Measurements from ENCODE around the gene ALDH3A1.
"Not testable (repeated sequence)": the region's sequence is repeated elsewhere in the genome, so short reads cannot be mapped to it uniquely, and the experiment has no call there.

The ALDH3A1 gene

GRCh38 chr17:19770985-19771735 lies 23.1 kb upstream of the ALDH3A1 start:
- no peaks in the 10 kb centered on the region for H3K9me3 ChIP-seq (ENCODE audit: control insufficient read depth in 5 of 5, low read length in 5 of 5)
- peak overlapping the region; percentile 43 for H3K27ac ChIP-seq (ENCODE audit: low read depth, low read length)
- H3K36me3 ChIP-seq (ENCODE audit: control insufficient read depth in 5 of 5, insufficient read depth in 5 of 5, low read length in 5 of 5) = peaks cover 18 to 28% (median 22%) of the 10 kb centered on the region in 5 donors
- H3K9ac ChIP-seq (ENCODE audit: low read length in 5 of 5) = peak overlapping the region in 1 of 5 donors; percentile 12
- no peak overlapping the region for H3K4me3 ChIP-seq (ENCODE audit: low read depth in 1 of 5, low read length in 5 of 5)
- H3K27me3 ChIP-seq (ENCODE audit: control insufficient read depth in 5 of 5, insufficient read depth in 4 of 5, low read length in 5 of 5) = no peaks in the 10 kb centered on the region
- peaks cover 5 to 58% (median 14%) of the 10 kb centered on the region in 5 donors for H3K4me1 ChIP-seq (ENCODE audit: control insufficient read depth in 5 of 5, insufficient read depth in 5 of 5, low read length in 5 of 5)

- Histone ChIP-seq H3K9me3 (ENCODE audit: control insufficient read depth in 5 of 5, low read length in 5 of 5) (no peaks in the 10 kb centered on the region), H3K4me1 (ENCODE audit: control insufficient read depth in 5 of 5, insufficient read depth in 5 of 5, low read length in 5 of 5) (peaks cover 5 to 58% (median 14%) of the 10 kb centered on the region in 5 donors), H3K9ac (ENCODE audit: low read length in 5 of 5) (no peak overlapping the region), H3K4me3 (ENCODE audit: low read depth in 1 of 5, low read length in 5 of 5) (no peak overlapping the region), H3K27me3 (ENCODE audit: control insufficient read depth in 5 of 5, insufficient read depth in 4 of 5, low read length in 5 of 5) (no peaks in the 10 kb centered on the region), H3K36me3 (ENCODE audit: control insufficient read depth in 5 of 5, insufficient read depth in 5 of 5, low read length in 5 of 5) (peaks cover 9 to 18% (median 12%) of the 10 kb centered on the region in 5 donors), H3K27ac (ENCODE audit: low read depth, low read length) (peak overlapping the region; percentile 43)
Observed at GRCh38 chr17:19769946-19770652, 22.0 kb upstream of the ALDH3A1 start.

- Histone ChIP-seq H3K4me1 (ENCODE audit: control insufficient read depth in 5 of 5, insufficient read depth in 5 of 5, low read length in 5 of 5) (peaks cover 5 to 58% (median 14%) of the 10 kb centered on the region in 5 donors), H3K36me3 (ENCODE audit: control insufficient read depth in 5 of 5, insufficient read depth in 5 of 5, low read length in 5 of 5) (peaks cover 0 to 5% (median 3%) of the 10 kb centered on the region in 5 donors), H3K9ac (ENCODE audit: low read length in 5 of 5) (peak overlapping the region in 1 of 5 donors; percentile 5), H3K27ac (ENCODE audit: low read depth, low read length) (peak overlapping the region; percentile 60), H3K4me3 (ENCODE audit: low read depth in 1 of 5, low read length in 5 of 5) (no peak overlapping the region), H3K9me3 (ENCODE audit: control insufficient read depth in 5 of 5, low read length in 5 of 5) (no peaks in the 10 kb centered on the region), H3K27me3 (ENCODE audit: control insufficient read depth in 5 of 5, insufficient read depth in 4 of 5, low read length in 5 of 5) (no peaks in the 10 kb centered on the region)
Observed at GRCh38 chr17:19768046-19768782, 20.1 kb upstream of the ALDH3A1 start.

GRCh38 chr17:19766421-19767270 lies 18.5 kb upstream of the ALDH3A1 start:
- Histone ChIP-seq H3K36me3 (ENCODE audit: control insufficient read depth in 5 of 5, insufficient read depth in 5 of 5, low read length in 5 of 5) (peaks cover 0 to 5% (median 1%) of the 10 kb centered on the region in 5 donors), H3K9ac (ENCODE audit: low read length in 5 of 5) (peak overlapping the region in 1 of 5 donors; percentile 25), H3K27ac (ENCODE audit: low read depth, low read length) (no peak overlapping the region), H3K27me3 (ENCODE audit: control insufficient read depth in 5 of 5, insufficient read depth in 4 of 5, low read length in 5 of 5) (peaks cover 0 to 2% (median 0%) of the 10 kb centered on the region in 5 donors), H3K4me1 (ENCODE audit: control insufficient read depth in 5 of 5, insufficient read depth in 5 of 5, low read length in 5 of 5) (peaks cover 2 to 53% (median 11%) of the 10 kb centered on the region in 5 donors), H3K4me3 (ENCODE audit: low read depth in 1 of 5, low read length in 5 of 5) (no peak overlapping the region), H3K9me3 (ENCODE audit: control insufficient read depth in 5 of 5, low read length in 5 of 5) (no peaks in the 10 kb centered on the region)

GRCh38 chr17:19766016-19766415 lies 17.9 kb upstream of the ALDH3A1 start:
- peaks cover 0 to 2% (median 0%) of the 10 kb centered on the region in 5 donors for H3K27me3 ChIP-seq (ENCODE audit: control insufficient read depth in 5 of 5, insufficient read depth in 4 of 5, low read length in 5 of 5)
- H3K36me3 ChIP-seq (ENCODE audit: control insufficient read depth in 5 of 5, insufficient read depth in 5 of 5, low read length in 5 of 5) = peaks cover 0 to 5% (median 0%) of the 10 kb centered on the region in 5 donors
- H3K9me3 ChIP-seq (ENCODE audit: control insufficient read depth in 5 of 5, low read length in 5 of 5) = no peaks in the 10 kb centered on the region
- no peak overlapping the region for H3K27ac ChIP-seq (ENCODE audit: low read depth, low read length)
- peaks cover 2 to 47% (median 8%) of the 10 kb centered on the region in 5 donors for H3K4me1 ChIP-seq (ENCODE audit: control insufficient read depth in 5 of 5, insufficient read depth in 5 of 5, low read length in 5 of 5)
- no peak overlapping the region for H3K4me3 ChIP-seq (ENCODE audit: low read depth in 1 of 5, low read length in 5 of 5)
- peak overlapping the region in 1 of 5 donors; percentile 25 for H3K9ac ChIP-seq (ENCODE audit: low read length in 5 of 5)

- H3K9ac ChIP-seq (ENCODE audit: low read length in 5 of 5); H3K4me3 ChIP-seq (ENCODE audit: low read depth in 1 of 5, low read length in 5 of 5); H3K27ac ChIP-seq (ENCODE audit: low read depth, low read length); H3K27me3 ChIP-seq (ENCODE audit: control insufficient read depth in 5 of 5, insufficient read depth in 4 of 5, low read length in 5 of 5); H3K9me3 ChIP-seq (ENCODE audit: control insufficient read depth in 5 of 5, low read length in 5 of 5); H3K36me3 ChIP-seq (ENCODE audit: control insufficient read depth in 5 of 5, insufficient read depth in 5 of 5, low read length in 5 of 5): not testable (repeated sequence)
- H3K4me1 ChIP-seq (ENCODE audit: control insufficient read depth in 5 of 5, insufficient read depth in 5 of 5, low read length in 5 of 5) = peaks cover 0 to 28% (median 8%) of the 10 kb centered on the region in 5 donors
Observed at GRCh38 chr17:19763991-19764390, 15.9 kb upstream of the ALDH3A1 start.

- H3K9ac ChIP-seq (ENCODE audit: low read length in 5 of 5) = no peak overlapping the region
- H3K27ac ChIP-seq (ENCODE audit: low read depth, low read length) = no peak overlapping the region
- no peaks in the 10 kb centered on the region for H3K9me3 ChIP-seq (ENCODE audit: control insufficient read depth in 5 of 5, low read length in 5 of 5)
- H3K27me3 ChIP-seq (ENCODE audit: control insufficient read depth in 5 of 5, insufficient read depth in 4 of 5, low read length in 5 of 5) = peaks cover 0 to 3% (median 0%) of the 10 kb centered on the region in 5 donors
- H3K4me3 ChIP-seq (ENCODE audit: low read depth in 1 of 5, low read length in 5 of 5) = no peak overlapping the region
- no peaks in the 10 kb centered on the region for H3K36me3 ChIP-seq (ENCODE audit: control insufficient read depth in 5 of 5, insufficient read depth in 5 of 5, low read length in 5 of 5)
- H3K4me1 ChIP-seq (ENCODE audit: control insufficient read depth in 5 of 5, insufficient read depth in 5 of 5, low read length in 5 of 5) = peaks cover 0 to 26% (median 8%) of the 10 kb centered on the region in 5 donors
Observed at GRCh38 chr17:19763416-19763815, 15.3 kb upstream of the ALDH3A1 start.

- Histone ChIP-seq H3K9ac (ENCODE audit: low read length in 5 of 5) (no peak overlapping the region), H3K4me1 (ENCODE audit: control insufficient read depth in 5 of 5, insufficient read depth in 5 of 5, low read length in 5 of 5) (peaks cover 0 to 18% (median 8%) of the 10 kb centered on the region in 5 donors), H3K9me3 (ENCODE audit: control insufficient read depth in 5 of 5, low read length in 5 of 5) (no peaks in the 10 kb centered on the region), H3K27ac (ENCODE audit: low read depth, low read length) (no peak overlapping the region), H3K4me3 (ENCODE audit: low read depth in 1 of 5, low read length in 5 of 5) (no peak overlapping the region), H3K36me3 (ENCODE audit: control insufficient read depth in 5 of 5, insufficient read depth in 5 of 5, low read length in 5 of 5) (no peaks in the 10 kb centered on the region), H3K27me3 (ENCODE audit: control insufficient read depth in 5 of 5, insufficient read depth in 4 of 5, low read length in 5 of 5) (peaks cover 0 to 3% (median 0%) of the 10 kb centered on the region in 5 donors)
Observed at GRCh38 chr17:19762515-19762961, 14.4 kb upstream of the ALDH3A1 start.

- Histone ChIP-seq H3K36me3 (ENCODE audit: control insufficient read depth in 5 of 5, insufficient read depth in 5 of 5, low read length in 5 of 5) (no peaks in the 10 kb centered on the region), H3K4me3 (ENCODE audit: low read depth in 1 of 5, low read length in 5 of 5) (no peak overlapping the region), H3K9me3 (ENCODE audit: control insufficient read depth in 5 of 5, low read length in 5 of 5) (no peaks in the 10 kb centered on the region), H3K4me1 (ENCODE audit: control insufficient read depth in 5 of 5, insufficient read depth in 5 of 5, low read length in 5 of 5) (peaks cover 0 to 6% (median 3%) of the 10 kb centered on the region in 5 donors), H3K27me3 (ENCODE audit: control insufficient read depth in 5 of 5, insufficient read depth in 4 of 5, low read length in 5 of 5) (peaks cover 0 to 3% (median 0%) of the 10 kb centered on the region in 5 donors), H3K9ac (ENCODE audit: low read length in 5 of 5) (no peak overlapping the region), H3K27ac (ENCODE audit: low read depth, low read length) (no peak overlapping the region)
Observed at GRCh38 chr17:19760746-19761145, 12.6 kb upstream of the ALDH3A1 start.

Data from subcutaneous abdominal adipose tissue (tissue), 5 donors.